Stimulated activated CD8-positive, alpha-beta memory T cell treated with anti-CD3 and anti-CD28 coated beads, Interleukin-7, amount 100 ng/mL, for 1 hour (primary cell): ENCODE results near the gene SHC2.
"Not testable (repeated sequence)": the region's sequence is repeated elsewhere in the genome, so short reads cannot be mapped to it uniquely, and the experiment has no call there.

Source experiments
- DNase-seq, 2 donors: peaks; one replicate each; pipeline ENCODE4 v3.0.0-alpha.2; 2020; ENCODE audit warnings: low read depth in 2 of 2

Gene SHC2

DNA sequence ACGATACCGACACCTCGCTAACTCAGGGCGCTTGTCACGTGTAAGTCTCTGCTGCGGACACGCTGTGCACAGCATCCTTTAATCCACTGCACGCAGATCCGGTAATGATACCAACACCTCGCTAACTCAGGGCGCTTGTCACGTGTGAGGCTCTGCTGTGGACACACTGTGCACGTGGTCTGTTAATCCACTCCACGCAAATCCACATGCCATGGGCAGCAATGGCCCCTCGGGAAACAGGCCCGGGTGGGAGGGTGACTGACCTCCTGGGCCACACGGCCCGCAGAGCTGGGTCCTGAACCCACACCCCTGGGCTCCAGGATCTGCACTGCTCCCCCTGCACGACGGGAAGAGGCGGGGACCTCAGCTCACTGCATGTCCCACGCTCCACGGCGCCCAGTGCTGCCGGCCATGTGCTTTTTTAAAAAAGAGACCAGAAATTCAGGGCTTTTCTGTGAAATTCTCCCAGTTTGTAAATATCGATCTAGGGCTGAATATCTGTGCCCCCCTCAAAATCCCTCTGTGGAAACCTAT lies 16.1 kb downstream of the SHC2 start:
- DNase-seq: no peak

DNA sequence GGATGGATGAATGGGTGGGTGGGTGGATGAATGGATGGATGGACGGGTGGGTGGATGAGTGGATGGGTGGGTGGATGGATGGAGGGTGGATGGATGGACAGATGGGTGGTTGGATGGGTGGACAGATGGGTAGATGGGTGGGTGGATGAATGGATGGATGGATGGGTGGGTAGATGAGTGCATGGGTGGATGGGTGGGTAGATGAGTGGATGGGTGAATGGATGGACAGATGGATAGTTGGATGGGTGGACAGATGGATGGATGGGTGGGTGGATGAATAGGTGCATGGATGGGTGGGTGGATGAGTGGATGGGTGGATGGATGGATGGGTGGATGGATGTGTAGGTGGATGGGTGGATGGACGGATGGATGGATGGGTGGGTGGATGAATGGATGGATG lies 17.8 kb downstream of the SHC2 start:
- DNase-seq: no peak

DNA sequence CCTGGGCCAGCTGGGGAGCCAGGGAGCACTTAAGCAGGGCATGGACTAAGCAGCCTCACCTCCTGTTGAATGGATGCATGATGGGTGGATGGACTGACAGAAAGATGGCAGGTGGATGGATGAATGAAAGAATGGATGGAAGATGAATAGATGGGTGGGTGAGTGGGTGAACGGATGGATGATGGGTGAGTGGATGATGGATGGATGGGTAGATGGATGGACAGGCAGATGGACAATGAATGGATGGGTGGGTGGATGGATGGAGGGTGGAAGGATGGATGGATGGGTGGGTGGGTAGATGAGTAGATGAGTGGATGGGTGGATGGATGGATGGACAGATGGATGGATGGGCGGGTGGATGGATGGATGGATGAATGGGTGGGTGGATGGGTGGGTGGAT lies 18.7 kb downstream of the SHC2 start:
- no peak for DNase-seq

DNA sequence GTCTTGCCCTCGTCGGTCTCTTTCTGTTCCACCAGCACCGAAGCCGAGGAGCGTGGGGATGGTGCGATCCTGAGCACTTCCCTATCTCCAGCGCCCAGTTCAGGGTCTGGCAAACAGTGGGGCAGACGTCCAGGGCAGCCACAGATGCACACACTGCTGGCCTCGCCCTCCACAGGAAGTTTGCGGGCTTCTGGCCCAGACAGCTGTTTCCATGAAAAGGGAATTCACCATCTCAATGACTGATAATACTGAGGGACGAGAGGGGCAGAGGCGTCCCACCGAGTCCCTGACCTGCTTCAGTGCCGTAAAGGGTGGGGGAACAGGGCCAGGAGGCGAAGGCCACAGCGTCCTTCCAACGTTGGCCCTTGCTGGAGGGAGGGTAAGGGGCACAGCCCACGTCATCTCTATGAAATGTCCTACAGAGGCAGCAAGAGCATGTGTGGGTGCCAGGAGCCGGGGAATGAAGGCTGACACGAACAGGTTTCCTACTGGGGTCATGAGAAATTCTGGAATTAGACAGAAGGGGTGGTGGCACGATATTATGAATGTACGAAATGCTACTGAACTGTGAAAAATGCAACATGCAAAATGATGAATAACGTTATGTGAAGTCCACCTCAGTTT lies 19.5 kb downstream of the SHC2 start:
- no peak for DNase-seq

DNA sequence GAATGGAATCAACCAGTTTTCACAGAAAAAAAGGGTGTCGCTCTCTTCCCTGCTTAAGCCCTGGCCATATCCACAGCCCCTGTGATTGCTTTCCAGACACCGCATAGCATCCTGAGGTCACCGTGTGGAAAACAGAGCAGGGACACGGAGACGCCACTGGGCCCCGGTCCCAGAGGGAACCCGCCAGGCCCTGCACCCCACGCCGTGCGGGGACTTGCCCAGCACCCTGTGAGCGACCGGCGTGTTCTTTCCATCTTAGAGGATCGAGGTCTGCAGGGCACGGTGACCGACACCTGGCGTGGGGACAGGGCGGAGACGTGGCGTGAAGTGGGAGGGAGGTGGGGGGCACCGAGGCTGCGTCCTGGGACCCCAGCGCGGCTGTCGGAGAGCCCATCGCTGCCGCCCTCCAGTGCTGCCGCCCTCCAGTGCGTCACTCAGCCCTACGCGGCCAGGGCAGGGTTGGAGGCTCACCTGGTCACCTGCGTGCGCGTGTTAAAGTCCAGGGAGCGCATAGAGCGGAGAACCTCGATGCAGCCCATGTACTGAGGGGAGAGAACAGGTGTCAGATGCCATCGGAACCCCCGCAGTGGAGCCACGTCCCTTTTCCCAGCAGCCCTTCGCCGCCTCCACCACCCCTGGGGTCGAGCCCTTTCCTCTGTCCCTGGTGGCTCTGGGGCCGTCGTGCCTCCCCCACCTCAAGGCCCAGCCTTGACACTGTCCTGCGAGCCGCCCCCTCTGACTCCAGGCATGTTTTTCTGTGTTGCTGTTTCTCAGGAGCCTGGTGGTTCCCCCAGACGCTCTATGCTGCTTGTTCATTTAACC lies 20.2 kb downstream of the SHC2 start:
- DNase-seq: no peak

DNA sequence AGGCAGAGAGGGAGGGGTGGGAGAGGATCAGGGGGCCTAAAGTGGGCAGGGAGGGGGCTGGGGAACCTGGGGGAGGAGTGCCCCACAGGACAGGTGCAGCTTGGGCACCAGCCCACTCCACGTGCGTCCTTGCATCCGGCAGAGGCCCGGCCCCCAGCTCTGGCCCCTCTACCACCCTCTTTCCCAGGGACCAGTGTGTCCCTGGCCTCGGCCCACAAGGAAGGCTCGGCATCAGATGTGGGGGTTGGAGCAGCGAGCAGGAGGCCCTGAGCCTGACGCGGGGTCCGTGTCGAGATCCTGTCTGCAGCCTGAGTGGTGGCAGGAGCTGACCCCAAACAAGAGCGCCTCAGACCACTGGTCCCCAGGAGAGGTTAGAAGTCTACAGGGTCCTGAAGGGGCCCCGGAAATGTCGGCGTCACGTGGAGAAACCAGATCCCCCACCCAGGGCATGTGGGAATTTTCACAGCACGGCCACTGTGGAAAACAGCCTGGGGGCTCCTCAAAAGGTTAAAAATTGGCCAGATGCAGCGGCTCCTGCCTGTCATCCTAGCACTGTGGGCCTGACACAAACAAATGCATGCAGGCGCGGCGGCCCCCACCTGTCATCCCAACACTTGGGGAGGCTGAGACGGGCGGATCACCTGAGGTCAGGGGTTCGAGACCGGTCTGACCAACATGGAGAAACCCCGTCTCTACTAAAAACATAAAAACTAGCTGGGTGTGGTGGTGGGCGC lies 21.5 kb downstream of the SHC2 start:
- DNase-seq: no peak

DNA sequence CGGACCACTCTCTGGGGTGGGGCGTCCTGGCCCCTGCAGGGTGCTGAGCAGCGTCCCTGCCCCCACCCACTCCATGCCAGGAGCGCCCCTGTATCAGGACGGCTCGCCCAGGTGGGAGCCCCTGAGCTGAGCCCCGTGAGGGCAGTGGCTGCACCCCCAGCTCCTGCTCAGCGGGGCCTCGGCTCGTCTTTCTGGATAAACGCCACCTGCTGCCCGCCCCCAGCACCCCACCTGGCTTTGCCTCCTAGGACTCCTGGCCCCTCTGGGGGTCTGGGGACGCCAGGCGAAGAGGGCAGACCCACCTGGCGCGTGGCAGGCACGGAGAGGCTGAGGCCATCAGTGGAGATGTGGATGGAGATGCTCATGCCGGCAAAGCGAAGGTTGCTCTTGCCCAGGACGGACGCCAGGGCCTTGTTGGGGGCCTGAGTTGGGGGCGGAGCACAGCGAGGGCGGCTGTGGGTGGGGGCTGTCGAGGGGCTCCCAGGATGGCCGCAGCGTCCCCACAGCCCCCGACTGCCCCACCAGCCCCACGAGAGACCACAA lies 22.3 kb downstream of the SHC2 start:
- no peak for DNase-seq

DNA sequence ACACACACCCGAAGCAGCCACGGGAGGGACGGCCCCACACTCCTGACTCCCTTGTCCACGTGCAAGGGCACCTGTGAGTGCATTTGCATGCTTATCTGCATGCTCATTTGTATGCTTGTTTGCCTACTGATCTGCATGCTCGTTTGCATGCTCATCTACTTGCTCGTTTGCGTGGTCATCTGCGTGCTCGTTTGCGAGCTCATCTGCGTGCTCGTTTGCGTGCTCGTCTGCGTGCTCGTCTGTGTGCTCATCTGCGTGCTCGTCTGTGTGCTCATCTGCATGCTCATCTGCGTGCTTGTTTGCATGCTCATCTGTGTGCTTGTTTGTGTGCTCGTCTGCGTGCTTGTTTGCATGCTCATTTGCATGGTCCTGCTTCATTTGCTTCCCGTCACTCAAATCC lies 23.8 kb downstream of the SHC2 start:
- no peak for DNase-seq

DNA sequence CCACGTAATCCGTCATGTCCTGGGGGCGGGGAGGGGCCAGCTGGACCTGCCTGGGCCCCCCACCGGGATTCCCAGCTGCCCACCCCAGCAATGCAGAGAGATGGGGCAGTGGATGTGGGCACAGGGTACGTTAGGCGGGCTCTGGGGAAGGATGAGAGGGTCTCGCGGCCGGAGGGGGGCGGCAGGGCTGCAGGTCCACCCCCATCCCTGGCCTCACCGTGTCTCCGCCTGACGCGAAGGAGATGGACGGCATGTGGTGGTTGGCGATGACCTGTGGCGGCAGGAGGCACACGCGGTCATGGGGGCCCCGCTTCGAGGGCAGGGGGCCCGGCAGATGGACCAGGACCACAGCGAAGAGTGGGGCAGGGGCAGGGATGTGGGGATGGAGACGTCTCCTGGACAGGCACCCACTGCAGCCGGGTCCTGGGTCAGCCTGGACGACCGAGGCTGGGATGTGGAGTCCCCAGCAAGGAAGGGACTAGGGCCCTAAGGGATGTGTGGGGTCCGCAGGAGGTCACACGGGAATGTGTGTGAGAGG lies 24.4 kb downstream of the SHC2 start:
- no peak for DNase-seq

DNA sequence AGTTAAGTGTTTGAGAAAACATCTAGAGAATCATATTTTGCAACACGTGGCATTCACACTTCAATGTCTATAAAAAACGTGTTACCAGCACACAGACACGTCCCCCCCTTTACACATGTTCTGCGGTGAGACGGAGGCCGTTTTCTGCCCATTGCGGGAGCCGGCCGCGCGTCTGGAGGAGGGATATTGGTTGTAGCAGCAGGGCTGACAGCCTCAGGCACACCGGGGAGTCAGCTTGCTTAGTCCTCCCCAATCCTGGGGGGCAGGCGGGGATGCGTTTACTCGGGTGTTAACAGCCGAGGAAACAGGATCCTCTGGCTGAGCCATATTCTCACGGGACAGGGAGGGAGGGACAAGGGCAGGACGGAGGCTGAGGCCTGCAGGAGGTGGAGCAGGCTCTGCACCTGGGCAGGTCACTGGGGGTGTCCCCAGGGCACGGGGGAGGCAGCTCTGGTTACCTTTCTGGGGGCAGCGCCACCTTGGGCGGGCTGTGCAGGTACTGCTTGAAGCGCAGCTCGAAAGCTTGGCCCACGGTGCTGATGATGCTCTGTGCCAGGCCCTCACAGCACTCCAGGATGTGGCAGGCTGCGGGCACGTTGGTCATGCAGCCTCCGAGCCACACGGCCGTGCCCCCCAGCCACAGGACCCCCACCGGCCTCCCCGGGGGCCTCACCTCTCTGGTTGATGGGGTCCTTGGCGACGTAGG lies 25.0 kb downstream of the SHC2 start:
- DNase-seq: no peak

DNA sequence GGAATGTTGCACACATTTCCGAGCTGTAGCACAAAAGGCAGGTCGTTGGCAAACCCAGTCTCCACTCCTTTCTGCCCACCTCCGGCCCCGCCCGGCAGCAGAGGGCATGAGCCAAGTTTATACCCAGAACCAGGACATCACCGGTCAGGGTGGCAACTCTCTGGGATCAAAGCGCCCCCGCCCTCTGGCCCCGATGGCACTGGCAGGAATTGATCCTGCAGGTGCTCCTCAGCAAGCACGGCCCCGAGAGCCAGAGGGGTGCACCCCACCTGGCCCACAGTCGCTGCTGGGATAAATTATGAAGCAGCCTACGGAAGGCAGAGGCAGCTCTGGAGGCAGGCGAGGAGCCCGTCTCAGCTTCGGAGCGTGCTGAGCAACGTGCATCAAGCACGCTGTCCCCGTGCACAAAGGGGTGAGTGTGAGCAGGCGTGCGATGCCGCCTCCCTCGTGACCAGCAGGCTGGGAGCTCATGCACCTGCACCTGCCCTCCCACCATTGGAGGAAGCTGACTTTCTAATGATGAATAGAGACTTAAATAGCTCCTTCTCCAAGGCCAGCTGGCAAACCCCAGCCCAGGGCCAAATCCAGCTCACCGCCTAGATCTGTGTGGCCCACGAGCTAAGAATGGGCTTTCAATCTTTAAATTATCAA lies 25.7 kb downstream of the SHC2 start:
- no peak for DNase-seq

DNA sequence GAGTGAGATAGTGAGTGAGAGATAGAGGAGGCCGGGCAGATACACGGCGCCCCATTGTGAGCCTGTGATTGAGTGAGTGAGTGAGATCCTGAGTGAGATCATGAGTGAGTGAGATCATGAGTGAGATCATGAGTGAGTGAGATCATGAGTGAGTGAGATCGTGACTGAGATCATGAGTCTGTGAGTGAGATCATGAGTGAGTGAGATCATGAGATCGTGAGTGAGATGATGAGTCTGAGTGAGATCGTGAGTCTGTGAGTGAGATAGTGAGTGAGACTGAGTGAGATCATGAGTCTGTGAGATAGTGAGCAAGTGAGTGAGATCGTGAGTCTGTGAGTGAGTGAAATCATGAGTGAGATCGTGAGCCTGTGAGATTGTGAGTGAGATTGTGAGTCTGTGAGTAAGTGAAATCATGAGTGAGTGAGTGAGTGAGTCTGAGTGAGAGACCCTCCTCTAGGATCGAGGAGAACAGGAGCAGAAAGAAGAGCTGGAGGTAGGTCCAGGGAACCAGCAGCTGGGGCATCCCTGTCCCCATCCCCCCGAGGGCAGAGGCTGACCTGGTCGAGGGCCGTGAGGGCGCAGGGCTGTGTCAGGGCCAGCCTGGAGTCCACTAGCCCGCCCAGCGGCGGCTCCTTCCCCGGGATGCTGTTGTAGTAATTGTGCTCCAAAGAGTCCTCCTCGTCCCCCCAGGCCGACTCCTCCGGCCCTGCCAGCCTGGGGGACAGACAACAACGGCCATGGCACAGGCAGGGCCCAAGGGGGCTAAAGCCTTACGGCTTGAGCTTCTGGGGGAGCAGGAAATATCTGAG lies 26.5 kb downstream of the SHC2 start:
- DNase-seq: no peak

DNA sequence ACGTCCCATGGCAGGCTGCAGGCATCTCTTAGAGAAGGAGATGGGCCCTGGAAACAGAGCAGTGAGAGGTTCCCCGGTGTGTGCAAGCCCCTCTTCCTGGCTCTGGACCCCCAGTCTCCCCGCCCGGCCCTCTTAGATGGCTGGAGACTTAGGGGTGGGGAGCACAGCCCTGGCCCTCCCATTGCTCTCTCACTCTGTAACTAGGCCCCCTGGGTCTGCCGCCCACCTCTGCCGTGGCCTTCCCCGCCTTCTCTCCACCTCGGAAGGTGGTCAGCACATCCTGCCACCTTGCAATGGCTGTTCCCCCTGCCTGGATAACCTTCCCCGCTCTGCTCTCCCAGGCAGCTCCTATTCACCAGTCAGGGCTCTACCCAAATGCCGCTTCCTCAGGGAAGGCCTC lies 30.1 kb downstream of the SHC2 start:
- no peak for DNase-seq

DNA sequence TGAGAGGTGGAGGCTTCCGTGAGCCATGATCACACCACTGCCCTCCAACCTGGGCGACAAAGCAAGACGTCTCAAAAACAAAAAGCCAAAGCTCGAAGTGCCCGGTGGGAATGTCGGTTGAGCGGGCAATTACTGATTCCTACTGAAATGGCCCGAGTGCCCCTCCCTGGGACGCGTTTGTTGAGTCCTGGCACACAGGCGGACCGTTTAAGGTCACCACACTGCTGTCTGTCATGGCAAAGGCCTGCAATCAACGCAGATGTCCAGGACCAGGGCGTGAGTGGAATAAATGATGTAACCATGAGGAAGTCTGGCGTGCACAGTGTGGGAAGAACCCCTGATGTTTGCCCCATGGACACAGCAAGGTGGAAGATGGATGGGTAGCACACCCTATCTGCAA lies 32.7 kb downstream of the SHC2 start:
- DNase-seq: no peak

DNA sequence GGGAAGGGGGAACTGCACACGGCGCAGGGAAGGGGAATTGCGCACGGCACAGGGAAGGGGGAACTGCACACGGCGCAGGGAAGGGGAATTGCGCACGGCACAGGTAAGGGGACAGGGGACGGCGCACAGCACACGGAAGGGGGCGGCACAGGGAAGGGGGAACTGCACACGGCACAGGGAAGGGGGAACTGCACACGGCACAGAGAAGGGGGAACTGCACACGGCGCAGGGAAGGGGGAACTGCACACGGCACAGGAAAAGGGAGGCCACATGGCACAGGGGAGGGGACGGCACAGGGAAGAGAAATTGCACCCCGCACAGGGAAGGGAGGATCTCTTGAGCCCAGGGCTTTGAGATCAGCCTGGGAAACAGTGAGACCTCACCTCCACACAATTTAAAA lies 33.2 kb downstream of the SHC2 start:
- DNase-seq: not testable (repeated sequence)

DNA sequence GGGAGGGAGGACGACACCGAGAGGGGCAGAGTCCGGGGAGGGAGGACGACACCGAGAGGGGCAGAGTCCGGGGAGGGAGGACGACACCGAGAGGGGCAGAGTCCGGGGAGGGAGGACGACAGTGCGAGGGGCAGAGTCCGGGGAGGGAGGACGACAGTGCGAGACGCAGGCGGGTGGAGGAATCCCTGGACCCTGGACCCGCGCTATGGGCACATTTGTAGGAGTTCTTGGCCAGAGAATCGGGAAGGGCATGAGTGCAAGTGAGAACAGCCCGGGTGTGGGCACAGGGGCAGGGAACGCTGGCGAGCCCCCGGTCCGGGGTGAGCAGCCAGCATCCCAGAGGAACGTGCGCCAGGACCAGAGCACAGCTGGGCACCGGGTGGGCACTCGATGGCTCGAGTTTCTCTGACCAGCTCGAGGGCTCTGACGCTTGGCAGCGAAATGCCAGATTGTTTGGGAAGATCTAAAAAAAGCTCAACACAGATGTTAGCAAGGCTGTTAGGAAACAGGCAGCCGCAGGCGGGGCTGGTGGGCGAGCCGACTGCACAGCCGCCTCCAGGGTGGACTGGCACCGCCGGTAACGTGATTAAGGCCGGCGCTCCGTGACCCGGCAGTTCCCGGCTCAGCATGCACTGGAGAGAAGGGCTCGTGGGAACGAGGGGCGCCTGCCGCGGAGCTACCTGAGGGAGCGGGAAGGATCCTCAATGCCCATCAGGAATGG lies 33.9 kb downstream of the SHC2 start:
- DNase-seq: no peak

DNA sequence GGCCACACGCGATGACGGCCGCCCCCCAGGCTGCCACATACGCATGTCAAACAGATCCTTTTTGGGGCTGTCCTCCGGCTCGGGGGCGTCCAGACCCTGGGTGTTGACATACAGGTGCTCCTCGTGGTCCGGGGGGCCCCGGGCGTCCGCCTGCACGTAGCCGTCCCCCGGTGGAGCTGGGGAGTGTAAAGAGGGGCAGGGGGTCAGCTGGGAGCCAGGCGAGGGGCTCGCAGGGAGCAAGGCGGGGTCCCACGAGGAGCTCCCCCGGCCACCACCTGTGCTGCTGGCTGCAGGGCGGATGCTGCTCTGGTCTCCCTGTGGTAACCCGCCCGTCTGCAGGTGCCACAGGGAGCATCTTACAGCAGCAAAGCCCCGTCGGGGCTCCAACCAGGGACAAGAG lies 35.8 kb downstream of the SHC2 start:
- no peak for DNase-seq

DNA sequence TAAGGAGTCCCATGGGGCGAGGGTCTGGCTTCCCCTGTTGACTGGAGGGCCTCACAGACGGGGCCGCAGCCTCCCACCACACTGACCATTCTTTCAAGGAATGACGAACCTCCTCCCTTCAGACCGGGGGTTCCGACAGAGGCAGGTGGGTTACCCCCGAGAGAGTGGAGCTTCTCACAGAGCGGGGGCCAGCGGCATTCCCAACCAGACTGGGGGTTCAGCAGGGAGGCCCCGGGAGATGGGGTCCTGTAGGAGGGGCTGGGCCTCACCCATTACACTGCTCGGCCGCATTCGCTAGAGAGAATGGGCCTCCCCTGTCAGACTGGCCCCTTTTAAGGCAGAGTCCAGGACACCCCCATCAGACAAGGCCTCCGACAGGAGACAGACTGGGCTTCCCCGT lies 36.3 kb downstream of the SHC2 start:
- no peak for DNase-seq

DNA sequence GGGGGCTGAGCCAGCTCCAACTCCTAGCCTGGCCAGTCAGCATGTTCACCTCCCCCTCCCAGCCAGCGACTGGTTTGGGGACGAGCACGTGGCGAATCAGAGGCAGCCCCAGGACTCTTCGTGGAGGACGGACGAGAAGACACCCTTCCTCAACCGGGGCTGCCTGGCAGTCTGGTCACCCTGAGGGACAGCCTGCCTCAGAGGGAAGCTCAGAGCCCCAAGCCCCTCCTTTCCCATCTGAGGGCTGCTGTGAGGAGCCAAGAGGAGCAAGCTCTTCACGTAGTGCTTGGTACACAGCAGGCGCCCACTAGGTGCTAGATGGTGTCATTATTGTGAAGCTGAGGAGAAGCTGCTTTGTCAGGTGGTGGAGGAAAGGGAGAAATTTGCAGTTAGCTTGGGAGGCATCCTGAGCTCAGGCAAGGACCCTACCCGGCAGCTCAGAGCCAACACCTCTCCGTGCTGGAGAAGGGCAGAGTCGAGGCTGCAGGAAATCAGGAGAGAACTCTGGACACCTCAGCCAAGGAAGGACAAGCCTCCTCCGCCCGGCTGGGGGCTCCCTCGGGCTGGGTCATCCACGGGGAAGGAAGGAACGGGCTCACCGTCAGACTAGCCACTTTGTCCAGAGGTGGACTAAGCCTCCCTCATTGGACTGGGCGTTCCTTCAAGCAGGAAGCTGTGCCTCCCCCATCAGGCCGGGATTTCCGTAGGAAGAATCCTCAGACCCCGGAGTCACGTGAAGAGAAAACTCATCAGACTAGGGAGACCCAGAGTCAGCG lies 37.0 kb downstream of the SHC2 start:
- DNase-seq: no peak
